Stimulated activated CD8-positive, alpha-beta memory T cell treated with anti-CD3 and anti-CD28 coated beads, Interleukin-4, amount 100 ng/mL, for 1 hour (primary cell): ENCODE measurements around the gene BBX.

ENCODE experiments used
- DNase-seq, 2 donors: peaks; one replicate each; pipeline ENCODE4 v3.0.0-alpha.2; 2020; ENCODE audit warnings: low read depth in 2 of 2, low spot score in 1 of 2

BBX gene

GRCh38 chr3:107739227-107739626 lies 216.5 kb downstream of the BBX start:
- no peak for DNase-seq

- DNase-seq, result no peak
Measured at GRCh38 chr3:107740992-107741896, 218.5 kb downstream of the BBX start.

GRCh38 chr3:107745354-107745753 lies 222.6 kb downstream of the BBX start:
- no peak for DNase-seq

GRCh38 chr3:107752202-107752990 lies 229.6 kb downstream of the BBX start:
- DNase-seq, result no peak

- no peak for DNase-seq
Measured at GRCh38 chr3:107753494-107753893, 230.7 kb downstream of the BBX start.

GRCh38 chr3:107753976-107754375 lies 231.2 kb downstream of the BBX start:
- no peak for DNase-seq

GRCh38 chr3:107756649-107757048 lies 233.9 kb downstream of the BBX start:
- DNase-seq, result no peak

GRCh38 chr3:107757140-107757539 lies 234.4 kb downstream of the BBX start:
- DNase-seq, result no peak

GRCh38 chr3:107760144-107760543 lies 237.4 kb downstream of the BBX start:
- no peak for DNase-seq

GRCh38 chr3:107761391-107761790 lies 238.6 kb downstream of the BBX start:
- DNase-seq, result no peak

- no peak for DNase-seq
Measured at GRCh38 chr3:107765524-107765923, 242.8 kb downstream of the BBX start.

GRCh38 chr3:107767897-107768605 lies 245.3 kb downstream of the BBX start:
- DNase-seq, result no peak

- no peak for DNase-seq
Measured at GRCh38 chr3:107769882-107770281, 247.1 kb downstream of the BBX start.

- DNase-seq, result no peak
Measured at GRCh38 chr3:107772016-107772415, 249.3 kb downstream of the BBX start.

GRCh38 chr3:107775974-107776373 lies 253.2 kb downstream of the BBX start:
- no peak for DNase-seq

GRCh38 chr3:107781253-107781652 lies 258.5 kb downstream of the BBX start:
- no peak for DNase-seq

GRCh38 chr3:107782054-107782453 lies 259.3 kb downstream of the BBX start:
- DNase-seq, result no peak

GRCh38 chr3:107790612-107791011 lies 267.9 kb downstream of the BBX start:
- no peak for DNase-seq

- no peak for DNase-seq
Measured at GRCh38 chr3:107791027-107791426, 268.3 kb downstream of the BBX start.

- no peak for DNase-seq
Measured at GRCh38 chr3:107791450-107791849, 268.7 kb downstream of the BBX start.

- no peak for DNase-seq
Measured at GRCh38 chr3:107794664-107795443, 272.1 kb downstream of the BBX start.
